GM18907 (cell line): Measurements from ENCODE around the gene LHX1.

Source experiments
- ATAC-seq: cut with Tn5 transposase; IDR thresholded peaks from one replicate; pipeline ENCODE4 v1.9.1; 2021; ENCODE audit warnings: mild to moderate bottlenecking, moderate library complexity; ENCODE audit not compliant: unreplicated experiment

Gene LHX1

DNA sequence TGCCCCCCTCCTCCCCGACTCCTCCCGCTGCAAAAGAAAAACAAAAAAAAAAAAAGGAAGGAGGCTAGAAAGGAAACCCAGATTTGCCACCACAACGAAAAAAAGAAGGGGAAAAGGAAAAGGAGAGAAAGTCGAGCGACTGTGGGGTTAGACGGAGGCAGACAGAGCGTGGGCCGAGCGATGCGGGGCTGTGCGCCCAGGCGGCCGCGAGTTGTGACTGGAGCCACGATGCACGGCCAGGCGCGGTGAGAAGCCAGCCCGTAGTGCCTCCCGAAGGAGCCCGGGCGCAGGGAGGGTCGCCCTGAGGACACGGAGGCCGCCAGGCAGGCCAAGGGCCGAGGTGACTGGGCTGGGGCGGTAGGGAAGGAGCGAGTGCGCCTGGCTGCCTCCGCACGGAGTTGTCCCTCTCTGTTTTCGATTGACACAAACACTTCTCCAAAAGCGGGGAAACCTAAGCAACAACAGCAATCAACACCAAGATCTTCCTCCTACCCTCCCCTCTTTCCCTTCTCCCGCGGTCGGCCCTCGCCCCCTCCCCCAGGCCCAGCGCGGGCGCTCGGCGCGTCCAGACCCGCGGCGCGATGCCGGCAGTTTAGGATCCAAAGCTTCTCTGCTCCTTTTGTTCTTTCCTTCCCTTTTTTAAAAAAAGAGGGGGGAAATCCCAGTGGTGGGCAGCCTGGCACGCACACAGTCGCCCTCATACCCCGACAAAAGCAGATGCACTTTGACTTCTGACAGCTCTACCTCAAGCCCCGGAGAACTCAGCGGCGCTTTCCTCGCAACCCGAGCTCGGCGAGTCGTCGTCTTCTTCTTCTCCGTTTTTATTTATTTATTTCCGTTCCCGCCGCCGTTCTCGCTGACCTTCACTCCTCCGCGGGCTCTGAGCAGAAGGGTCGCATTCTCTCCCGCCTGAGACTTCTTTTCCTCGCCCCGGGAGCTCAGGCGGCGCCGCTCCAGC is at the start of gene LHX1:
Gene LHX1 (plus strand): TSS at position 475 of the 958 bp plus-strand sequence. CDS start 723 bp downstream, outside the sequence.
- ATAC-seq: no peak

- no peak for ATAC-seq
Observed at GRCh38 chr17:36888236-36888951, 48.9 kb upstream of the LHX1 start.

DNA sequence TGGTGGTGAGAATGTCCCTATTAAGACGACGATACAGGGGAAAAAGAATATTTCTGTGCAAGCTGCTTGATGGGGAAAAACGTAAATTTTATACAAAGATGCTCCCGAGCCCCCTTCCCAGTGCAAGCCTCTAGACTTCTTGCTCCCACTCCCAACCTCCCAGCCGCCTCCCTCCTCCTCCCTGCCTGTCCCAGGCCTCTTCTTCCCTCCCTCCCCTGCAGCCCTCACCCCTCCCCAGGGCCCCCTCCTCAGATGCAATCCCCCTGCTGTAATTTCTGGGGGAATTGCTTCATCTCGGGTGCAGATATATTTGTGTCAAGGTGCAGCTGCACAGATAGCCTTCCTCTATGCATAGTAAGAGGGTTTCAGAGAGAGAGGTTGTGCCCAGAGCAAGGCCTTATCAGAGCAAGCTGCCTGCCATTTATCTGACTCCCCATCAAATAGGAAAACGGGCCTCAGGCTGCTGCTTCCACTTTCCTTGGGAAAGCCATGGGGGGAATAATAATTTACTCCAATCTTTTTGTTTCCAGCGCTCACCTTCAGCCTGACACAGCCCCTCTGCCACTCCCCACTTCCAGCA is 47.4 kb upstream of the LHX1 start:
- ATAC-seq: no peak

DNA sequence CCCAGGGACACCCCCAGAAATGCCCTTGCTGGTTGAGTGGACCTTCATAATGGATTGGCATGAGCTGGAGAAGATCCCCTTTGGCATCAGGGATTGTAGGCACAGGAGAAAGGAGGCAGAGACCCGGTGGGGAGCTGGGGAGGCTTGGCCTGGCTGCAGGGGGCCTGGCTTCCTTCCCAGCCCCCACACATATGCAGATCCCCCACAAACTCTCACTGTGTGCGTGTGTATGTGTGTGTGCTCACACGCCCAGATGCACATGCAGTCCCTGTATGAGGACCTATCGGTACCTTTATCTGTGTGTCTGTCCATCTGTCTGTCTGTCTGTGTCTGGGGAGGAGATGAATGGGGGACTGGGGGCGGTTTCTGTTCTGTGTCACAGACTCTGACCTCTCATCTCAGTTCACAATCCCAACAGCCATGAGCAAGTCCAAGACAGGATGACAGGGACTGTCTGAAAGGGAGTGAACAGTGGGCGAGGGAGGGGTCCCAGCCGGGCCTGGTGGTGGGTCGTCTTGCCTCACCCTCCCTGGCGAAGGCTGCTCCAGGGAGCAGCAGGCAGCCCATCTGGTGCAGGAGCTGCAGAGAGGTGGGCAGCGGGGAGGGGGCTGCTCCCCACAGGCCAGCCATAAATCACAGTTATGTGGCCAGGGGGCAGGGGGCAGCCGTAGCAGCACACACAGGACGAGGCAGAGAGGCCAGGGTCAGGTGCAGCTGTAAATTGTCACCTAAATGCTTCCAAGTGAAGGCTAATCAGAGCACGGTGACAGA is 46.7 kb upstream of the LHX1 start:
- no peak for ATAC-seq

DNA sequence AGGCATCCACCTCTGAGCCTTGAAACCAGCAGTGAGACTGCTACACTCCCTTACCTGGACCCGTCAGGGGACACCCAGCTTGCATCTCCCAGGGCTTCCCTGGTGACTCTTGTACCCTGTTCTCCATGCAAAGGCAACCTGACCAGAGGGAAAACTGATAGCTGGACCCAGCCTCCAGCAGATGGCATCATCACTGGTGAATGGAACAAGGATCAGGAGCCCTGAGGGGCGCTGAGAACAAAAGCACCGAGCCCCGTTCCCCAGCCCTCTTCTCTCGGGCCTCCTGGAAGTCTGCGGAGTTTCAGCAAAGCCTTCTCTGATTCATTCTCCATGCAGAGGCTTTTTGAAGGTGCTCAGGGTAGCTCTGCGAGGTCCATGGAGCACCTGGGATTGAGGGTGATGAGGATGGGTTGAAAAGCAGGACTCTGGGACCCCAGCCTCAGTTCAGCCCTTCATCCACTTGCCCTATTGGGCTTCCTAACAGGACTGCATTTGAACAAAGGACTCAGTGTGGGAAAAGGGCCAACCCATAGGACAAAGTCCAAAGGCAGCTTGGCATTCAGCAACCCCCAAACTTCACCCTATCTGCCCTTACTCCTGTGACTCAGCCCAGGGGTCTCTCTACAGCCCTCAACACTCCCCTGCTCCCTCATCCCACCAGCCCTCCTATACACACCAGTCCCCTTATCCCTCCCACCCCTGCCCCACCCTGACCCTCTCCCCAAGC is 45.0 kb upstream of the LHX1 start:
- ATAC-seq: no peak

DNA sequence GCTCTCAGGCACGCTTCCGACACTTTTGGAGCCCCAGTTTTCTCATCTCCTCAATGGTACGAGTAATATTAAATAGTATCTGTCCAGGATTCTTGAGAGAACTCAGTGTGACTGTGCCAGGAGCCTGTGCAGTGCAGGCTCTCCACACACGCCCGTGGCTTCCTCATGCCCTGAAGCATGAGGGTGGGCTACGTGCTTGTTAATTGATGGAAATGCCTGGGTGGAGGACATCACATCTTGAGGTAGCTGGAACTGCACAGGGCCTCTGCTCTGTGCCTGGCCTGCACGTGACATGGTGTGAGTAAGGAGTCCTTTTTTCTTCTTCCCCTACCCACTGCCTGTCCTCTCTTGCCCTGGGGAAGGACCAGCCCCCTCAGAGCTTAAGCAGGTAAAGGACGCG is 43.1 kb upstream of the LHX1 start:
- no peak for ATAC-seq

GRCh38 chr17:36894925-36895324 is 42.4 kb upstream of the LHX1 start:
- ATAC-seq: no peak

DNA sequence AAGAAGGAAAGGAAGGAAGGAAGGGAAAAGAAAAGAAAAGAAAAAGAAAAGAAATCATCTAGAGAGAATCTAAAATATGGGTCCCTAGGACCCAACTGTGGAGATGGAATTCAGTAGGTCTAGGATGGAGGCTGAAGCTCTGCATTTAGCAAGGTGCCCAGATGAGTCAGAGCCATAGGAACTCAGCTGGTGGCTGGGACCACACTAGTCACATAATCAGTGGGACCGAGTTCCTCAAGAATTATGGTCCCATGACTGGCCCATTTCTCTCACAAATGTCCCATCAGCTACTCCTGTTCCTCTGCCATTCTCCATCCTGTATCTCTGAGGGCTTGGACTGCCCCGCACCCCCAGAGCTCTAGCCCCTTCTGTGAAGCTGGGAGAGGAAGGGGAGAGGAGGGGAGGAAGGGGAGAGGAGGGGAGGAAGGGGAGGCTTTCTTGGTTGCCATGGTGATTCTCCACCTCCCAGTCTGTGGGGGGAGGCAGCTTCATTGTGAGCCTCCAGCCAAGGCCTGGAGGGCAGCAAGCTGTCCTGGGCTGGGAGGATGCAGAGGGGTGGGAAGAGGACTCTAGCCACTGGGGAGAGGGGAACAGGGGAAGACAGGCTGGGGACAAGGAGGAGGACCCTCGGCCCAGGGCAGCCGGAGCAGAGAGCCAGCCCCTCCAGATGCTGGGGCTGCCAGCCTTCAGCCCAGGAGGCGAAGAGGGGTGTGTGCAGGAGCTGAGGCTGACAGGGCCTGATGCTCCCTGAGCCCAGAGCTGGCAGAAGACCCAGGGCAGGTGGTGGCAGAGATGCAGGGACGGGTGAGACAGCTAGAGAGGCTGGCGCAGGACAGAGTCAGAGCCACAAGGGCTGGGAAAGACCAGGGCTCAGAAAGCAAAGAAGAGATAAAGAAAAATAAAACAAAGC is 37.8 kb upstream of the LHX1 start:
- ATAC-seq: no peak

DNA sequence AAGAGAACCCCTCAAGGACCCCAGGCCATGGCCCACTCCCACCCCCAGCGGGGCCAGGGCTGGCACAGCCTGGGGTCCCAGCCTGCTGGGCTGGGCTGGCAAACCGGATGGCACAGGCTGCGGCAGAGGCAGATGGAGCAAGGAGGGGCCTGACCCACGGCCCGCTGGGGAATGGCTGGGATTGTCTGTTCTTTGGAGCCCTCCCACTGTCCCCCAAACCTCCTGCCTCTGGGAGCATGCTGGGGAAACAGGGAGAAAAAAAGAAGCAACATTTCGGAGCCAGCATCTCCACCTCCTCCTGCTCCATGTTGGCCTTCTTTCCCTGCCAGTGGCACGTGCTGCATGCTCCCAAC is 37.1 kb upstream of the LHX1 start:
- ATAC-seq: no peak

- ATAC-seq: no peak
Observed at GRCh38 chr17:36901506-36901905, 35.8 kb upstream of the LHX1 start.

DNA sequence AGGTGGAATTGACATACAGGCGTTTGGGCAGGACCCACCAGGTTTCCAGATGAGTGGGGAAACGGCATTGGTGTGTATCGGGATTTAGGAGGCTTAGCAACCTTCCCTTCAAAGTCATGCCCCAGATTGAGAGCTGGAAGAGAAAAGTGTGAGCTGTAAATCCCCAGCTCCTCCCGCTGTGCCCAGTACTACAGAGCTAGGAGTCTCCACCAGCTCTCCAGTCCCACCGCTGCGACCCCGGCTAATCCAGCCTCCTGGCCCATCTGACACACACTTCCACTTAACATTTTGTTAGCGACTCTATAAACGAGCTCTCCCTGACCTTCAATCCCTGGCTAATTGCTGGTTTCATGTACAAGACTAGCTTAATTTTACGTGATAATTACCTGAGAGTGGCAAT is 29.9 kb upstream of the LHX1 start:
- ATAC-seq: no peak

DNA sequence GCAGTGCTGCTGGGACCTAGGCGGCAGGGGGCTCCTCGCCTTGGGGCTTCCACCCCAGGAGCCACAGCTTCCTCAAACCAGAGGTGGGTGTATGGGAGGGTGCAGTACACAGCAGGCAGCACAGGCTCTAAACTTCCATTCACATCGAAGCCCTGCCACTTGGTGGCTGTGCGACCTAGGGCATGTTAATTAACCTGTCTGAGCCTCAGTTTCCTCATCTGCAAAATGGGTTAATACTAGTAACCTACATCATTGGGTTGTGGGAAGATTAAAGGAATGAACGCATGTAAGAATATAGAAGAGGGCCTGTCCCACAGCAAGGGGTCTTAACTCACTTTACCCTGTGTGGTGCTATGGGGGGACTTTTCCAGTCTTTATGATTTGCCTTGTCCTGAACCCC is 26.8 kb upstream of the LHX1 start:
- ATAC-seq: no peak

- ATAC-seq: no peak
Observed at GRCh38 chr17:36911001-36911400, 26.3 kb upstream of the LHX1 start.

GRCh38 chr17:36913132-36913531 is 24.1 kb upstream of the LHX1 start:
- no peak for ATAC-seq

- no peak for ATAC-seq
Observed at GRCh38 chr17:36918211-36918691, 19.0 kb upstream of the LHX1 start.

DNA sequence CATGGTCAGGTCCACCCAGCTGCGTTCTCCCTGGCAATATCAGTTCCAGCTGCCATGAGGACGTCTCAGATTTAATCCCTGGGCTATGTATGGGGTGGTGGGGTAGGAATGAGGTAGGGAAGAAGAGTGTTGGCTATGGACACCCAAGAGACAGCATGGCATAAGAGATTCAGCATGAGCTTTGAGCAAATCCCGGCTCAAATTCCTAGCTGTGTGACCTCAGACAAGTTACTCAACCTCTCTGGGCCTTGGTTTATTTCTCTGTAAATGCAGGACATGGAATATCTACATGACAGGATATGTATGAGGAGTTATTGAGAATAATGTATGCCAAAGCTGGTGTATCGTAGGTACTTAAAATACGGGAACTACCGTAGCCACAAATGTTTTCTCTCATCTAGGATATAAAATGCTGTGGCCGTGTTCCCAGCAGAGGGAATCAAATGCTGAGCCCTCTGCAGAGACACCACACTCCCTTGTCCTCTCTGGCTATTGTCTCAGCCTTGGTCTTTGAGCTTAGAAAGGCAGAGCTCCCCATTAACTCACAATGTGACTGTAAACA is 17.8 kb upstream of the LHX1 start:
- ATAC-seq: no peak

GRCh38 chr17:36920032-36921005 is 17.0 kb upstream of the LHX1 start:
- no peak for ATAC-seq
